ENCODE data around the gene PRR5L.
A peak's percentile ranks its signal among the peaks of the same experiment; 100 is the strongest.

PRR5L gene

DNA sequence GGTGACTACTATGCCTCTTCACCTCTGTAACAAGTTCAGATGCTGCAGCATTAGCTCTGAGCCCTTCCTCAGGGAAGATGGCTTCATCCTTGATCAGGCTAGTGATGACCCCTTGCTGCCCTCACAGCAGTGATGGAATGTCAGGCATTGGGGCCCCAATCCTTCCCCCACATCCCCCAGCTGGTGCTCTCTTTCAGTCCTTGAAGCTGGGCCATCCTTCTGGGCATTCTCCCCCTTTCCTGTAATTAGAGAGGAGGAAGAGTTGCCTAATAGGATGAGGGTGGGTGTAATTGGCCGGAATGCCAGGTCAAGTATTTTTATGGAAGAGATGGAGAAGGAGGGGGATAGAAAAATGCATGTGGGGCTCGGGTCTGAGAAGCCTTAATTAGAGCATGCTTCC is 151.4 kb downstream of the PRR5L start:
- no peak for DNase-seq

GRCh38 chr11:36447947-36448346 is 151.9 kb downstream of the PRR5L start:
- no peak for DNase-seq

DNA sequence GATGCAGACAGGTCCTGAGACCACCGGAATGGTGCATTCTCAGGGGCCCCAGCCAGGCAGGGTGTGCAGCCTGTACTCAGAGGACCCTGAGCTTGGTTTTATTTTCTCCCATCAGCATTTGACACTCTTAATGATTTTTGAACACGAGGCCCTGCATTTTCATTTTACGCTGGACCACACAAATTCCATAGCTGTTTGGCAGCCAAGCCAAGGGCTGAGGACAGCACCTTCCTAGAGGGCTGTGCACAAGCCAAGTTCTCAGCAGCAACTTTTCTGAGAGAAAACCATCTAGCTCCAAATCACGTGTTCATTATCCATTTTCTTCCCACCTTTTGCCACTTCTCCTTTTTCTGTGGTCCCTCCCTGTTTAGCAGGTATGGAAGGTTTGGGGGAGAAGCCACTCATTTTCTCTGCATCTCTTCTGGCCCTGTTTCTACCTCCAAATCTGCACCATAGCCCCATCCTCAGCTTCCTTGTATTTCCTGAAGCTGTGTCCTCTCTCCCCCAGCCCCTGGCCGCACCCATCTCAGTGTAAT is 153.5 kb downstream of the PRR5L start:
- no peak for DNase-seq

- DNase-seq = no peak
These were observed 154.1 kb downstream of the PRR5L start for GRCh38 chr11:36450110-36450572.

DNA sequence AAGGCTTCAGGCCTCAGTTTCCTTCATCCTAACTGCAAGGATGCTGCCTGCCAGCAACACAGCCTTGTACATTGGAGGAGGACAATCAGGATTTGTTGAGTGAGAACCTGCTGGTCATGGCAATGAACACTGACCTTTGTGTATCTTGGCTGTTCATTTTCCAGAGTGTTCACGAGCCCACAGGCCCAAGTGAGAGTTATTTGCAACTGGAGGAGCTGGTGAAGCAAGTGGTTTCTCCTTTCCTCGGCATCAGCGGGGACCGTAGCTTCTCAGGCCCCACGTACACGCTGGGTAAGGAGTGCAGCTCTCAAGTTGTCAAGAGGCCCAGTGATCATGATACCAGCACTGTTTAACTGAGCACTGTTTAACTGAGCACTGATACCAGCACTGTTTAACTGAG is 155.0 kb downstream of the PRR5L start:
- DNase-seq = no peak

DNA sequence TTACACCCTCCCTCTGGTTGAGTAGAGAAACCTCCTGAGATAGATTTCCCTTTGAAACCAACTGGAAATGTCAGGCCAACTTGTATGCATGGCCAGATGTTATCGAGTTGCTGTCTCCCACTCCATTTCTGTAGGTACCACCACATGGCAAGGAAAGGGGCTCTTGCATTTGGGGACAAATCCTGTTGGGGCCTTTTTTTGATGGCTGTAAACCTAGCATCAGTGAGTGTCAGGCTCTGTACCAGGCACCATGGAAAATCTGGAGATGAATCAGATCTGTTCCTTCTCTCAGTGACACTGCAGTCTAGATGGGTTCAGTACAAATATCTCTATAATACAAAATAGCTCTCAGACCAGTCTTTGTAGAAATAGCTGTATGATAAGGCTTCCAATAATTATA is 155.6 kb downstream of the PRR5L start:
- DNase-seq = no peak

DNA sequence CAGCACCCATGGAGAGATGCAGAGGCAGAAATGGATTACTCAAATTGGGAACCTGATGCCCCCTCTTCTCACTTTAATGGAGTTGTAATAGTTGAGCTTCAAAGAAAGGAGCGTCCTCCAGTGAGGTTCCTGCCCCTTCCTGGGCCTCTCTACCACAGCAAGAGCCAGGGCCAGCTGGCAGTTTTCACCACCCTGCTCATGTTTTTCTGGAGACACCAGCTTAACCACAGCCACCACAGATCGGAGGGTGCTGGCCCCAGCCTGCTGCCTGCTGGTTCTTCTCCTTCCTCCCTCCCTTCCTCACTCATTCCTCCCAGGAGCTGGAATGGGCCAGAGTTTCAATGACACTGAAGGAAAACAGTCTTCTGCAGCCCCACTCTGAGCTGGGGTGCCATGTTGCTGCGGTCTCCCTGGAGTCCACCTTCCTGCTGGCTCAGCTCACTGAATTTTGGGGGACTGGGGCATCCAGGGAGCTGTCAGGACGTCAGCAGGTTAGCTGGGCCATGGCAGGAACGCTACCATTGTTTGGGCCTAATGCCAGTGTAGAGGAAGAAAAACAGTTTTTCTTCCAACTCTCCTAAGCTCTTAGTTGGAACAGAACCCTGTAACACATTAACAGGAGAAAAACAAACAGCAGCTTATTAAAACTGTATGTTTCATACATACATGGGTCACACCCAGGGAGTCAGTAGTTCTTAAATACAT is 156.3 kb downstream of the PRR5L start:
- DNase-seq = peak; percentile 79

- DNase-seq = no peak
These were observed 156.9 kb downstream of the PRR5L start for GRCh38 chr11:36452961-36453360.

DNA sequence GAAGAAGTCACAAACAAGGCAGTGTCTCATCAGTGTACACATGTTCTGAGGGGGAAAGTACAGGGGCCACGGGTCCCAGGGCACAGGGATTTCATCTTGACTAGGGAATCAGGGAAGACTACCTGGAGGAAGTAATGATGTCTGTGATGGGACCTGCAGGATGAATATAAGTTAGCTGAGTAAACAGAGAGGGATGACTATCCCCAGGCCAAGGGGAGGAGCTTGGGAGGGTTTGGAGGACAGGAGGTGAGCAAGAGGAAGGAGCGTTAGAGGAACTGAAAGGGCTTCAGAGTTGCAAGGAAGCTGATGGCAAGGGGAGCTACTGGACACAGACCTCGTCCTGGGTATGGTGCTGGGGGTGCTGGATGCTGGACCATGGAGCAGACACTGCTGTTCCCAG is 157.6 kb downstream of the PRR5L start:
- no peak for DNase-seq

DNA sequence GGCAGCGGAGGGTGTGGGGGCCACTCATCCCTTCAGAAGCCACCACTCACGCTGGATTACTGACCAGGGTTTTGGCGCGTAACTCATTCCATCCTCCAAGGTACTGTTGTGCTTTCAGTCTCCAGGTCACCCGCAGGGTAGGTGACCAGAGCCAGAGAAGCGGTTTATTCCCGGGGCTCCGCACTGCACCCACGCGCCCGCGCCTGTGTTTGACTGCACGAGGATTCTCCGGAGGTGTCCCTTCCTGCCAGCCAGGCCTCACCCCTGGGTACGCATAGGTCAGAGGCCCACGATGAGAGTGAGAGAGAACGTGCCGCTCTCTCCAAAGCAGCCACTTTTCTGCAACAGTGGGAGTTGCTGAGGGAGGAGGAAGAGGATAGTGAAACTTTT is 158.5 kb downstream of the PRR5L start:
- DNase-seq = no peak

- peak; percentile 46 for DNase-seq
These were observed 159.0 kb downstream of the PRR5L start for GRCh38 chr11:36454941-36455631.

GRCh38 chr11:36455658-36456111 is 159.6 kb downstream of the PRR5L start:
- peak; percentile 63 for DNase-seq

GRCh38 chr11:36456156-36456555 is 160.1 kb downstream of the PRR5L start:
- no peak for DNase-seq

DNA sequence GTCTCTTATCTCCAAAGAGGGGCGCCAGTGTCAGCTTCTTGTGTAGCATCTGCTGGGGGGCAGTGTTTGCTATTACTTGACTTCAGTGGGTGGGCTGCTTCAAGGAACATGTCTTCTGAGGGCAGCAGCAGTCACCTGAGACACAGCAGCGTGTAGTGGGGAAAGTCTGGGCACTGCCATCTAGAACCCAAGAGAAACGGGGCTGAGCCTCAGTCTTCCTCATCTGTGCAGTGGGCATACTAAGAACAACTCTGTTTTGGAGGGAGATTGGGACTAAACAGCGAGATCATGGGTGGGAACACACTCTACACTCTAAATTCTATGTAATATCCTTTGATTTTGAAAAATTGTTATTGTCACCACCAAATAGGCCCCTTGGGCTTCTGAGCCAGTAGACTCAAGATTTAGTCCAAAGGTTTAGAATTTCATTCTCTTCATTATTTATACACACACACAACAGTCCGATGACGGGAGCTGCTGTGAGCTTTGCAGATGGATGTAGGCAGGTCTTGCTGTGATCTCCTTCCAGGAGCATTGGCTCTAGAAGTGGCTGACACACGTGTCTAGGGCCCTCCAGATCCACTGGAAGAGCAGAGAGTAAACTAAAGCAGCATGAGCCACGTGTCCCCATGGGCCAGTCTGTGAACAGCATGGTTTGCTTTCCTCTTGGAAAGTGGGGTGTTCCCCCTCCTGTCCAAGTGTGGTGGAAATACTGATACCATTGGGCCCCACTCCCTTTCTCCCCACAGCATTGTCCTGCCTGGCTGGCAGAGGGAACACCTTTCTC is 162.2 kb downstream of the PRR5L start:
- DNase-seq = no peak

- DNase-seq = no peak
These were observed 163.0 kb downstream of the PRR5L start for GRCh38 chr11:36459046-36459445.

DNA sequence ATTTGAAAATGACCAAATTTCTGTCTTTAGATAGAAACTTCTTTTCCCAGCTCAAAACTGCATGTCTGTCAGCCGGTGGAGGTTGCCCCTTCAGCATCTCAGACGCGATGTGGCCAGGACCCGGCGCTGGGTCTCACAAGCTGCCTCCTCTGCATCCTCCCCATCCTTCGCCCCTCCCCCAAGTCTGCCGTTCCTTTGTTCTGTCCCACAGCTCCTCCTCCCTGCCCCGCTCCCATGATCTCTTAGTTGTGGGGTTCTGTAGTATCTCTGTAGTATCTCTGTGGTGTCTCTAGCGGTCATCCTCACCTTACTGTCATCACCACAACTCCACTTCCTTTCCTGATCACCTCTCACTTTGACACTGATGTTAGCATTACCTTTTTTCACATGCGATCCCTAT is 164.1 kb downstream of the PRR5L start:
- no peak for DNase-seq

DNA sequence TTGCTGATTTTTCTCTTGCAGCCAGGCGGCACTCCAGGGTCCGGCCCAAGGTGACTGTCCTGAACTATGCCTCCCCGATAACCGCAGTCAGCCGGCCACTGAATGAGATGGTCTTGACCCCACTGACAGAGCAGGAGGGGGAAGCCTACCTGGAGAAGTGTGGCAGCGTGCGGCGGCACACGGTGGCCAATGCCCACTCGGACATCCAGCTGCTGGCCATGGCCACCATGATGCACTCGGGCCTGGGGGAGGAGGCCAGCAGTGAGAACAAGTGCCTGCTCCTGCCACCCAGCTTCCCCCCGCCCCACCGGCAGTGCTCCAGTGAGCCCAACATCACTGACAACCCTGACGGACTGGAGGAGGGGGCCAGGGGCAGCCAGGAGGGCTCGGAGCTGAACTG is 166.2 kb downstream of the PRR5L start:
- DNase-seq = no peak

- no peak for DNase-seq
These were observed 167.7 kb downstream of the PRR5L start for GRCh38 chr11:36463781-36464180.

DNA sequence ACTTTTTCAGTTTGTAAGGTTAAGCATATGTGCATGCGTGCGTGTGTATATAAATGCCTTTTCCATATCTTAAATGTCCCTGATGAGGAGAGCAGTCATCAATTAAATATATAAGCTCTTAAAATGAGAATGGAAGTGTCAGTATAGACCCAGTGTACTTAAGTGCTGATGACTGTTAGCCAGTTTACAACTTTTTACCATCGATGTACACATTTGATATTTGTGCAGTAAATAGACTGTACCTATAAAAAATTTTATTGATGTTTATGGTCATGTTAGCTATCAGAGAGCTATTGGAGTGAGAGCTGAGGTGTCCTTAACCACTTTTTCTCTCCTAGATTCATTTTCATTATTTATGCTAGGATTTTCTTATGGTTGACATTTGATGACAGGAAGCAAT is 168.6 kb downstream of the PRR5L start:
- DNase-seq = no peak

- no peak for DNase-seq
These were observed 169.5 kb downstream of the PRR5L start for GRCh38 chr11:36465449-36466163.

DNA sequence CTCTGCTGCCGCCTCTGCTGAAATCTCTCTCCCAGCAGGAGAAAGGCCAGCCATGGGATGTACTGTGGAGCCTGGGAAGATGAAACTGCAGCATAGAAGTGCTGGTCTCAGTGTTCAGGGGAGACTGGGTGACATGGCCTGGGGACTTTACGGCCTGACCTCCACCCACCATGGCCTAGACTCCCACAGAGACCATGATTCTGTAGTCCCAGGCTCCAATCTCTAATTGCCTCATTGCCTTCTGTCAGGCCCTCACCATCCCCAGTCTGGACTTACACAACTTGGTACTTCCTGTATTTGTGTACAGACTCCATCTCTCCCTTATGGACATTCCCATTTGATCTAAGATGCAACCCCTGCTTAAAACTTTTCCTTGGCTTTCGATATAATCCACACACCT is 170.9 kb downstream of the PRR5L start:
- no peak for DNase-seq

- DNase-seq = no peak
These were observed 171.8 kb downstream of the PRR5L start for GRCh38 chr11:36467916-36468315.

DNA sequence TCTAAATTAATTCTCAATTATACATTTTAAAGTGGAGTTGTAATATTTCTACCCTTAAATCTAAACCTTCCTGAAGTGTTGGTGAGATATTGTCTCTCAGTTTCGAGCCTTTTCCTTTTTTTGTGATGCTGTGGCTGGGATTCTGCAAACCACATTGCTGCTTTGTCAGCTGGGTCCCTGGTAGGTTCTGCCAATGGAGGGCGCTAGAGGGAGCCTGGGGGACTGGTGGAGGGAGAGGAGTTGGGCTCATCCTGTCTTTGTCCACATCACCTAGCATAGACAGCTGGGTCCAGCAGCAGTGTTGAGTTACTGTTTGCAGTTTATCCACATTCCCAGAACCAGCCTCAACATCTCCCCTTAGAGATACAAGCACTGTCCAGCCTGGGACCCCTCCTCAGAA is 173.0 kb downstream of the PRR5L start:
- DNase-seq = no peak
